GM12878 (cell line): Measurements from ENCODE around the gene SOX12. TPM values are rescaled to one million over a fixed set of nuclear protein-coding genes. Genes with fewer than 3 reads are reported as not detected.

ENCODE experiments used
- BACH1 ChIP-seq: fragments of 450-650 bp; IDR thresholded peaks from 2 replicates; pipeline ENCODE4 v1.6.1; 2017; ENCODE audit warnings: mild to moderate bottlenecking, borderline replicate concordance
- BRCA1 ChIP-seq: IDR thresholded peaks from 2 replicates; pipeline ENCODE4 v1.6.1; 2011; ENCODE audit warnings: low read depth, low read length, improper control_type of control experiment
- CBX5 ChIP-seq: sonication (generic); IDR thresholded peaks from 2 replicates; pipeline ENCODE4 v1.6.1; 2016; ENCODE audit warnings: low read depth, moderate library complexity, mild to moderate bottlenecking, inconsistent platforms
- HDAC6 ChIP-seq: fragments of 200-600 bp; sonication (generic); IDR thresholded peaks from one replicate; pipeline ENCODE4 v1.8.0; 2017; ENCODE audit warnings: antibody characterized with exemption; ENCODE audit not compliant: unreplicated experiment
- JUNB ChIP-seq: IDR thresholded peaks from 2 replicates; pipeline ENCODE4 v1.6.1; 2016; ENCODE audit warnings: antibody characterized with exemption, mild to moderate bottlenecking
- KDM1A ChIP-seq: fragments of 200-600 bp; sonication (generic); IDR thresholded peaks from 2 replicates; pipeline ENCODE4 v1.6.1; 2016; ENCODE audit warnings: borderline replicate concordance
- KLF5 ChIP-seq: fragments of 450-650 bp; IDR thresholded peaks from 2 replicates; pipeline ENCODE4 v1.6.1; 2014; ENCODE audit warnings: mild to moderate bottlenecking; ENCODE audit not compliant: partially characterized antibody
- MEF2A ChIP-seq: IDR thresholded peaks from 2 replicates; pipeline ENCODE4 v1.6.1; 2011; ENCODE audit warnings: low read depth, mild to moderate bottlenecking, low read length, moderate library complexity; ENCODE audit not compliant: insufficient read depth
- MEF2B ChIP-seq: fragments of 450-650 bp; IDR thresholded peaks from 2 replicates; pipeline ENCODE4 v1.6.1; 2018; ENCODE audit warnings: mild to moderate bottlenecking, moderate library complexity; ENCODE audit not compliant: partially characterized antibody, poor library complexity, severe bottlenecking
- NFIC ChIP-seq: IDR thresholded peaks from 2 replicates; pipeline ENCODE4 v1.6.1; 2012; ENCODE audit warnings: low read depth, mild to moderate bottlenecking, inconsistent platforms, low read length, moderate library complexity
- NFYA ChIP-seq: IDR thresholded peaks from 2 replicates; pipeline ENCODE4 v1.6.1; 2011; ENCODE audit warnings: low read depth, mild to moderate bottlenecking, low read length, improper control_type of control experiment, borderline replicate concordance
- NR2F1 ChIP-seq: fragments of 450-650 bp; conservative IDR thresholded peaks from 2 replicates; pipeline ENCODE4 v1.6.1; 2017; ENCODE audit warnings: mild to moderate bottlenecking
- PAX8 ChIP-seq: fragments of 450-650 bp; IDR thresholded peaks from 2 replicates; pipeline ENCODE4 v1.6.1; 2017; ENCODE audit warnings: mild to moderate bottlenecking, moderate library complexity
- RBBP5 ChIP-seq: fragments of 200-600 bp; sonication (generic); conservative IDR thresholded peaks from 2 replicates; pipeline ENCODE4 v1.6.1; 2016
- RFX5 ChIP-seq: IDR thresholded peaks from 2 replicates; pipeline ENCODE4 v1.6.1; 2011; ENCODE audit warnings: low read depth, low read length, improper control_type of control experiment
- SMAD5 ChIP-seq: IDR thresholded peaks from 2 replicates; pipeline ENCODE4 v1.6.1; 2016; ENCODE audit warnings: antibody characterized with exemption, low read depth
- STAT1 ChIP-seq: fragments of 450-650 bp; conservative IDR thresholded peaks from 2 replicates; pipeline ENCODE4 v1.6.1; 2014; ENCODE audit warnings: antibody characterized with exemption, mild to moderate bottlenecking
- TAF1 ChIP-seq: IDR thresholded peaks from 2 replicates; pipeline ENCODE4 v1.6.1; 2011; ENCODE audit warnings: mild to moderate bottlenecking, low read depth, low read length, borderline replicate concordance
- TARDBP ChIP-seq: IDR thresholded peaks from 2 replicates; pipeline ENCODE4 v1.6.1; 2016; ENCODE audit warnings: borderline replicate concordance
- YBX1 ChIP-seq: fragments of 450-650 bp; IDR thresholded peaks from 2 replicates; pipeline ENCODE4 v1.6.1; 2016; ENCODE audit warnings: antibody characterized with exemption
- polyA plus RNA-seq, 11 experiments: library from polyadenylated mRNA; depleted of rRNA in 4 of 11; unstranded in 6 of 11; stranded (reverse) in 5 of 11; fragments of >200 nt; fragmentation: Nextera tagmentation in 4 of 11; fragmentation: Illumina TruSeq in 1 of 11; extraction: Ambion mirVana in 4 of 11; extraction: Trizol in 1 of 11; gene quantifications; 1 replicate in 1 of 11; 2 replicates in 10 of 11; pipeline versions ENCODE4 v1.2.1 to v1.2.3, GENCODE V29; 2011 to 2016; ENCODE audit warnings: inconsistent platforms in 2 of 11, missing spikeins in 2 of 11, low read depth in 1 of 11
- total RNA-seq, 4 experiments: library from RNA; depleted of rRNA in 3 of 4; stranded (reverse); fragments of >200 nt in 3 of 4; fragmentation: Illumina TruSeq in 1 of 4; extraction: Trizol in 1 of 4; gene quantifications; 2 replicates each; pipeline versions ENCODE4 v1.2.1 to v1.2.3, GENCODE V29; 2013 to 2021
- TF ChIP-seq, protein P1 (sequence below): fragments of 450-650 bp; IDR thresholded peaks from 2 replicates; pipeline ENCODE4 v1.6.1; 2017; ENCODE audit warnings: borderline replicate concordance
- TF ChIP-seq, protein P2 (sequence below): fragments of 450-650 bp; IDR thresholded peaks from 2 replicates; pipeline ENCODE4 v1.6.1; 2014; ENCODE audit warnings: mild to moderate bottlenecking
- TF ChIP-seq, protein P3 (sequence below): IDR thresholded peaks from 2 replicates; pipeline ENCODE4 v1.6.1; 2011; ENCODE audit warnings: mild to moderate bottlenecking, low read depth, low read length, moderate library complexity; ENCODE audit not compliant: insufficient replicate concordance
- TF ChIP-seq, protein P4 (sequence below): fragments of 450-650 bp; IDR thresholded peaks from 2 replicates; pipeline ENCODE4 v1.6.1; 2017; ENCODE audit warnings: mild to moderate bottlenecking, low read depth, inconsistent platforms; ENCODE audit not compliant: poor library complexity, severe bottlenecking
- TF ChIP-seq, protein P5 (sequence below): fragments of 150-350 bp; IDR thresholded peaks from 2 replicates; pipeline ENCODE4 v1.6.1; 2014; ENCODE audit warnings: mild to moderate bottlenecking, low read depth, low read length

SOX12 gene
- total and polyA plus RNA-seq, 10 of the 15 experiments (the other 5 are each of a cell fraction or from before 2014, with no cell fraction given): 0.50 to 17.9 (median 1.4) TPM

DNA sequence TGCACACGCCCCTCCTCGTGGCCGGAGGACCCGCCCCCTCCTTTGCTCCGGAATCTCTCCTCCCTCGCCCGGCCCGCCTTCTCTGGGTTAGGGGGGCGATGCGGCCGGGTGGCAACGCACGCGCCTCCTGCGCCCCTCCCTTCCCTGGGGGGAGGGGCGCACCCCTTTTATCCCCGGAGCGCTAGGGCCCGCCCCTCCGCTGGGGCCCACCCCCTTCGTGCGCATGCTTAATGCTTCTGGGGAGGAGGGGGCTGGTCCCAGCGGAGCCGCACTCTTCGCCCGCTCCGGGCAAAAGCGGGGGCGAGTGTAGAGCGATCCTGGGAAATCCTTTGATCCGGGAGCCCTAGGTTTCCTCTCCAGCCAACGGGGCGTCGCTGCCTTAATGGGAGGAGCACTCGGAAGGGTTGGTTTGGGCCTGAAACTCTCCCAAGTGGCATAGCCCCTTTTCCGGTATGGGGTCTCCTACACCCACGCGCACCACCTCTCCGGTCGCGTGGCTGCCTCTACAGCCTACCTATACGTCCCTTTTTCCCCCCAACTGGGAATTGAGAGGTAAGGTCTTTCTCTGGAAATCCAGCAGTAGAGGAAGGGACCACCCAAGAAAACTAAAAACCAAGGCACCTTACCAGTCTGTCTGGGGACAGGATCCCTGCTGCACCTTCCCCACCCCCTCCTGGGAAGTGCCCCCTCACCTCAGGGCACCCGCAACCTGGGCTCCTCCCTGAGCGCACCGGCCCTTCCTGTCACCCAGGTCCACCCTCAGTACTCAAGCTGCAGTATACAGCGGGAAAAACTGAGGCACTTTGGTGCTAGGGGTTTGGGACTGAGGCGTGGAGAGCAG, 2.1 kb downstream of the SOX12 start (continued):
- TF ChIP-seq, protein P1, sequence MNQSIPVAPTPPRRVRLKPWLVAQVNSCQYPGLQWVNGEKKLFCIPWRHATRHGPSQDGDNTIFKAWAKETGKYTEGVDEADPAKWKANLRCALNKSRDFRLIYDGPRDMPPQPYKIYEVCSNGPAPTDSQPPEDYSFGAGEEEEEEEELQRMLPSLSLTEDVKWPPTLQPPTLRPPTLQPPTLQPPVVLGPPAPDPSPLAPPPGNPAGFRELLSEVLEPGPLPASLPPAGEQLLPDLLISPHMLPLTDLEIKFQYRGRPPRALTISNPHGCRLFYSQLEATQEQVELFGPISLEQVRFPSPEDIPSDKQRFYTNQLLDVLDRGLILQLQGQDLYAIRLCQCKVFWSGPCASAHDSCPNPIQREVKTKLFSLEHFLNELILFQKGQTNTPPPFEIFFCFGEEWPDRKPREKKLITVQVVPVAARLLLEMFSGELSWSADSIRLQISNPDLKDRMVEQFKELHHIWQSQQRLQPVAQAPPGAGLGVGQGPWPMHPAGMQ: no peak
- TF ChIP-seq BACH1 (peak; percentile 23; the same call in 1 of the 2 replicates), BRCA1 (no peak), KLF5 (no peak), CBX5 (no peak), JUNB (no peak), TAF1 (no peak), NR2F1 (no peak), KDM1A (no peak), HDAC6 (no peak), NFYA (no peak), SMAD5 (0 out of 2 replicates have a peak, but pooled peaks have one; percentile 36), PAX8 (no peak), YBX1 (no peak), TARDBP (no peak), MEF2A (no peak), STAT1 (no peak), MEF2B (peak; percentile 49), RFX5 (peak; percentile 60; the same call in 1 of the 2 replicates), RBBP5 (no peak), NFIC (no peak)
- TF ChIP-seq, protein P2, sequence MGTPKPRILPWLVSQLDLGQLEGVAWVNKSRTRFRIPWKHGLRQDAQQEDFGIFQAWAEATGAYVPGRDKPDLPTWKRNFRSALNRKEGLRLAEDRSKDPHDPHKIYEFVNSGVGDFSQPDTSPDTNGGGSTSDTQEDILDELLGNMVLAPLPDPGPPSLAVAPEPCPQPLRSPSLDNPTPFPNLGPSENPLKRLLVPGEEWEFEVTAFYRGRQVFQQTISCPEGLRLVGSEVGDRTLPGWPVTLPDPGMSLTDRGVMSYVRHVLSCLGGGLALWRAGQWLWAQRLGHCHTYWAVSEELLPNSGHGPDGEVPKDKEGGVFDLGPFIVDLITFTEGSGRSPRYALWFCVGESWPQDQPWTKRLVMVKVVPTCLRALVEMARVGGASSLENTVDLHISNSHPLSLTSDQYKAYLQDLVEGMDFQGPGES: no peak
- TF ChIP-seq, protein P3, sequence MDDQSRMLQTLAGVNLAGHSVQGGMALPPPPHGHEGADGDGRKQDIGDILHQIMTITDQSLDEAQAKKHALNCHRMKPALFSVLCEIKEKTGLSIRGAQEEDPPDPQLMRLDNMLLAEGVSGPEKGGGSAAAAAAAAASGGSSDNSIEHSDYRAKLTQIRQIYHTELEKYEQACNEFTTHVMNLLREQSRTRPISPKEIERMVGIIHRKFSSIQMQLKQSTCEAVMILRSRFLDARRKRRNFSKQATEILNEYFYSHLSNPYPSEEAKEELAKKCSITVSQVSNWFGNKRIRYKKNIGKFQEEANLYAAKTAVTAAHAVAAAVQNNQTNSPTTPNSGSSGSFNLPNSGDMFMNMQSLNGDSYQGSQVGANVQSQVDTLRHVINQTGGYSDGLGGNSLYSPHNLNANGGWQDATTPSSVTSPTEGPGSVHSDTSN: no peak
- TF ChIP-seq, protein P4, sequence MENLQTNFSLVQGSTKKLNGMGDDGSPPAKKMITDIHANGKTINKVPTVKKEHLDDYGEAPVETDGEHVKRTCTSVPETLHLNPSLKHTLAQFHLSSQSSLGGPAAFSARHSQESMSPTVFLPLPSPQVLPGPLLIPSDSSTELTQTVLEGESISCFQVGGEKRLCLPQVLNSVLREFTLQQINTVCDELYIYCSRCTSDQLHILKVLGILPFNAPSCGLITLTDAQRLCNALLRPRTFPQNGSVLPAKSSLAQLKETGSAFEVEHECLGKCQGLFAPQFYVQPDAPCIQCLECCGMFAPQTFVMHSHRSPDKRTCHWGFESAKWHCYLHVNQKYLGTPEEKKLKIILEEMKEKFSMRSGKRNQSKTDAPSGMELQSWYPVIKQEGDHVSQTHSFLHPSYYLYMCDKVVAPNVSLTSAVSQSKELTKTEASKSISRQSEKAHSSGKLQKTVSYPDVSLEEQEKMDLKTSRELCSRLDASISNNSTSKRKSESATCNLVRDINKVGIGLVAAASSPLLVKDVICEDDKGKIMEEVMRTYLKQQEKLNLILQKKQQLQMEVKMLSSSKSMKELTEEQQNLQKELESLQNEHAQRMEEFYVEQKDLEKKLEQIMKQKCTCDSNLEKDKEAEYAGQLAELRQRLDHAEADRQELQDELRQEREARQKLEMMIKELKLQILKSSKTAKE: no peak
- TF ChIP-seq, protein P5, sequence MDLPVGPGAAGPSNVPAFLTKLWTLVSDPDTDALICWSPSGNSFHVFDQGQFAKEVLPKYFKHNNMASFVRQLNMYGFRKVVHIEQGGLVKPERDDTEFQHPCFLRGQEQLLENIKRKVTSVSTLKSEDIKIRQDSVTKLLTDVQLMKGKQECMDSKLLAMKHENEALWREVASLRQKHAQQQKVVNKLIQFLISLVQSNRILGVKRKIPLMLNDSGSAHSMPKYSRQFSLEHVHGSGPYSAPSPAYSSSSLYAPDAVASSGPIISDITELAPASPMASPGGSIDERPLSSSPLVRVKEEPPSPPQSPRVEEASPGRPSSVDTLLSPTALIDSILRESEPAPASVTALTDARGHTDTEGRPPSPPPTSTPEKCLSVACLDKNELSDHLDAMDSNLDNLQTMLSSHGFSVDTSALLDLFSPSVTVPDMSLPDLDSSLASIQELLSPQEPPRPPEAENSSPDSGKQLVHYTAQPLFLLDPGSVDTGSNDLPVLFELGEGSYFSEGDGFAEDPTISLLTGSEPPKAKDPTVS: no peak
